Measurements from ENCODE around the gene RMI1.
"Not testable (repeated sequence)": the region's sequence is repeated elsewhere in the genome, so short reads cannot be mapped to it uniquely, and the experiment has no call there.

The RMI1 gene

GRCh38 chr9:84002344-84002743 lies 21.7 kb downstream of the RMI1 start:
- DNase-seq = no peak

- no peak for DNase-seq
These were observed 22.6 kb downstream of the RMI1 start for GRCh38 chr9:84003246-84003645.

GRCh38 chr9:84007662-84008061 lies 27.1 kb downstream of the RMI1 start:
- DNase-seq = no peak

- no peak for DNase-seq
These were observed 43.5 kb downstream of the RMI1 start for GRCh38 chr9:84024041-84024575.

- no peak for DNase-seq
These were observed 46.6 kb downstream of the RMI1 start for GRCh38 chr9:84027201-84027600.

- DNase-seq = no peak
These were observed 50.9 kb downstream of the RMI1 start for GRCh38 chr9:84031534-84031933.

- DNase-seq = not testable (repeated sequence)
These were observed 61.3 kb downstream of the RMI1 start for GRCh38 chr9:84041857-84042256.

GRCh38 chr9:84045481-84046097 lies 65.0 kb downstream of the RMI1 start:
- DNase-seq = no peak

Data from anterior cingulate cortex (tissue), 58 donors.